Stomach (tissue), 4 donors: ENCODE data around the gene MYO1B.

Source experiments
- CTCF ChIP-seq, 7 experiments: fragments of 450-650 bp in 4 of 7; fragments of 200-600 bp in 3 of 7; sonication (generic) in 3 of 7; IDR thresholded peaks; one replicate each; pipeline ENCODE4 v1.5.1; 2016 to 2019; ENCODE audit warnings: antibody characterized with exemption in 7 of 7, control low read depth in 2 of 7, mild to moderate bottlenecking in 1 of 7
- POLR2AphosphoS5 ChIP-seq, 3 donors: sonication (generic); formaldehyde crosslinking; IDR thresholded peaks; one replicate each; pipeline ENCODE4 v1.6.1; 2016; ENCODE audit warnings: antibody characterized with exemption in 3 of 3

- TF ChIP-seq CTCF (IDR thresholded peaks at IDR 0.05) = no peak
- TF ChIP-seq POLR2AphosphoS5 (IDR thresholded peaks at IDR 0.05) = no peak
These were observed 22.7 kb upstream of the MYO1B start for GRCh38 chr2:191222507-191222906.
